H1 (cell line): ENCODE measurements around the gene ARHGAP26. TPM values are rescaled to one million over a fixed set of nuclear protein-coding genes. Genes with fewer than 3 reads are reported as not detected.

Experiments
- CTBP2 ChIP-seq: IDR thresholded peaks from 2 replicates; pipeline ENCODE4 v1.7.0; 2011; ENCODE audit warnings: borderline replicate concordance, mild to moderate bottlenecking, moderate library complexity, mixed read lengths, low read length; ENCODE audit not compliant: insufficient read depth, insufficient read length
- EGR1 ChIP-seq: IDR thresholded peaks from 2 replicates; pipeline ENCODE4 v1.6.1; 2011; ENCODE audit warnings: low read depth, low read length, borderline replicate concordance
- MAFK ChIP-seq: IDR thresholded peaks from 2 replicates; pipeline ENCODE4 v1.6.1; 2012; ENCODE audit warnings: low read depth, mild to moderate bottlenecking, improper control_type of control experiment, low read length
- NANOG ChIP-seq: IDR thresholded peaks from 2 replicates; pipeline ENCODE4 v1.6.1; 2011; ENCODE audit warnings: low read length, low read depth, mild to moderate bottlenecking, inconsistent platforms; ENCODE audit not compliant: insufficient read depth, poor library complexity, severe bottlenecking
- SRF ChIP-seq: IDR thresholded peaks from 2 replicates; pipeline ENCODE4 v1.6.1; 2011; ENCODE audit warnings: mild to moderate bottlenecking, low read depth, low read length, moderate library complexity
- polyA plus RNA-seq, 7 experiments: library from polyadenylated mRNA; depleted of rRNA in 3 of 7; stranded (reverse) in 5 of 7; unstranded in 2 of 7; fragments of >200 nt in 5 of 7; fragments of 200-250 nt in 2 of 7; gene quantifications; 1 replicate in 5 of 7; 2 replicates in 1 of 7; 4 replicates in 1 of 7; pipeline versions ENCODE4 v1.2.1 to v1.2.3, GENCODE V29; 2011 to 2013; ENCODE audit warnings: missing spikeins in 2 of 7, mixed read lengths in 2 of 7
- total RNA-seq: library from RNA; stranded (reverse); fragmentation: NEBNext Ultra II Directional; extraction: Animal tissue kit (Norgen Biotek cat#: 25700); gene quantifications from 2 replicates; pipeline ENCODE4 v1.2.1, GENCODE V29; 2021

Gene ARHGAP26
- total and polyA plus RNA-seq, 2 of the 8 experiments (the other 6 are each of a cell fraction or from before 2014, with no cell fraction given): 7.1 to 24.8 TPM

DNA sequence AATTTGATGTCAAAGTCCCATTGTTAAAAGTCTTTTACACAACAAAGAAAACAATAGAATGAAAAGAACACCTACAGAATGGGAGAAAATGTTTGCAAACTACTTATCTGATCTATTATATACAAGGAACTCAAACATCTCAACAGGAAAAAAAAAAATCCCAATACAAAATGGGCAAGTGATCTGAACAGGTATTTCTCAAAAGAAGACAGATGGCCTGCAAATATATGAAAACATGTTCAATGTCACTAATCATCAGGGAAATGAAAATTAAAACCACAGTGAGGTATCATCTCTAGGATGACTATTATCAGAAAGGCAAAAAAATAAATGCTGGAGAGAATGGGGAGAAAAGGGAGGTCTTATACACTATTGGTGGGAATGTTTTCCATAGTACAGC is 301.8 kb downstream of the ARHGAP26 start (continued):
- TF ChIP-seq SRF (no peak), MAFK (no peak), CTBP2 (no peak), NANOG (no peak), EGR1 (no peak)
- TF ChIP-seq, all 59 proteins: peak for 0
